NCI-H460 (cell line): Measurements from ENCODE around the gene PLEKHM3. TPM values are rescaled to one million over a fixed set of nuclear protein-coding genes. Genes with fewer than 3 reads are reported as not detected.

ENCODE experiments used
- DNase-seq: peaks from one replicate; pipeline ENCODE4 v3.0.0-alpha.2; 2016; ENCODE audit warnings: low read depth; ENCODE audit errors: extremely low read depth
- polyA plus RNA-seq: library from polyadenylated mRNA; depleted of rRNA; stranded (reverse); fragments of >200 nt; gene quantifications from 2 replicates; pipeline ENCODE4 v1.2.3, GENCODE V29; 2014; cell fraction: nucleus; rRNA removed
- total RNA-seq: library from RNA; depleted of rRNA; stranded (reverse); fragments of >200 nt; shearing (Covaris generic); gene quantifications from 2 replicates; pipeline ENCODE4 v1.2.3, GENCODE V29; 2014; rRNA removed

PLEKHM3 gene, protein sequence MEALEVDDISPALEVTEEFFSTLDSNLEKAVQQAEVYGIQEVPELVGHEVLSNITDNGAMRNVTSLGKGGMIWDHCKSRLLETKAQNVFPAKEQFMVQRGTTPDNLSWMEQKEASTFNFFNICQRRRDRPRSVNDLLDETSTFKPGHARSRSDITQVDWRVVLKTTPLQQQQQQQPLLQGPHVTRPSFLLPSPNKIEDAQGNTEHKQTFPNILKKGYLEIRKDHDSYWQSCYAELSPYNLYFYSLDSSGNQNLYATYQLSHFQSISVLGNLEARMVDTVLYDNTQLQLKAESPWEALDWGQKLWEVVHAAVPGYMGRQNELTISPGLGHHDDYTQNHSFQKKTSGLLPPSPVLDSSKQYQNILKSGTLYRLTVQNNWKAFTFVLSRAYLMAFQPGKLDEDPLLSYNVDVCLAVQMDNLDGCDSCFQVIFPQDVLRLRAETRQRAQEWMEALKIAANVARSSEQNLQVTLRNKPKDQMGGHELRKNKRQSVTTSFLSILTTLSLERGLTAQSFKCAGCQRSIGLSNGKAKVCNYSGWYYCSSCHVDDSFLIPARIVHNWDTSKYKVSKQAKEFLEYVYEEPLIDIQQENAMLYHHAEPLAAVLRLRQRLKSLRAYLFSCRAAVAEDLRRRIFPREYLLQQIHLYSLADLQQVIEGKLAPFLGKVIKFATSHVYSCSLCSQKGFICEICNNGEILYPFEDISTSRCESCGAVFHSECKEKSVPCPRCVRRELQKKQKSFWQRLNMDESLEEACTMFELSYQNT
- 4.3 and 6.6 TPM in 2 replicates for total RNA-seq
- 1.1 and 3.9 TPM in 2 replicates for polyA plus RNA-seq

DNA sequence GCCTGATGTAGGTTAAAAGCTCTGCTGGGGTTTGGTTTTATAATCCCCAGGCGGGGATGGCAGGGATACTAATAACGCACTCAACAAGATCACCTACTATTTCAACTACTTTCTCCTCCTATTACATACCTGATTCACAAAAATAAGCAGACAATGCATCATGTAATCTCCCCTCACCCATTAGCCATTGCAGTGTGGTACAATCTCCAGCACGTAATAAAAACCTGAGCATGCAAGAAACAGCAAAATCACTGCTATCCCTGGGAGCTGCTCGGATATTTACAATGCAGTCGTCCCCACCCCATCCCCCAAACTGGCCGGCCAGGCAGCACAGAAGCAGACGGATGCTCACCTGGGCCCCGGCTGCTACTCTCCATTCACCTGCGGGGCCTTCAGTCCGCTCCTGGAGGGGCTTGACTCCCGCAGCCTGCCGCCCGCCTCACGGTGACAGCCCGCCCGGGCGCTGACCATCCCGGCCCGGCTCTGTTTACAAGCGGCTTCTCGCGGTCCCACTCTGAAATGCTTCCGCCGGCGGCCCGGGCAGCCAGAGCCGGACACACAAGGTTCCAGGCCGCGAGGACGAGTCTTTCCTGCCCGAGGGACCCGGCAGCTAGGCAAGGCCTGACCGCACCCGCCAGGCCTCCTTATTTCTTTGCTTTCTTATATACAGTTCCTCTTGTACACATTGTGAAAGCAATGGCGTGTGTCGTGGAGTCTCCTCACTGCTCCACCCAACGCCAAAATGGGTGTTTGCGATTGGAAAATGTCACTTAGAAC lies at the start of gene PLEKHM3:
PLEKHM3 (minus strand) TSS at position 491 of the 777 bp plus-strand sequence. CDS start 23,888 bp downstream, outside the sequence.
- DNase-seq: peak; percentile 73

GRCh38 chr2:208074610-208075356 lies 49.5 kb upstream of the PLEKHM3 start:
- no peak for DNase-seq

- DNase-seq: peak; percentile 59
Observed at GRCh38 chr2:208072250-208072892, 47.0 kb upstream of the PLEKHM3 start.

- DNase-seq: no peak
Observed at GRCh38 chr2:208069186-208069585, 43.9 kb upstream of the PLEKHM3 start.

DNA sequence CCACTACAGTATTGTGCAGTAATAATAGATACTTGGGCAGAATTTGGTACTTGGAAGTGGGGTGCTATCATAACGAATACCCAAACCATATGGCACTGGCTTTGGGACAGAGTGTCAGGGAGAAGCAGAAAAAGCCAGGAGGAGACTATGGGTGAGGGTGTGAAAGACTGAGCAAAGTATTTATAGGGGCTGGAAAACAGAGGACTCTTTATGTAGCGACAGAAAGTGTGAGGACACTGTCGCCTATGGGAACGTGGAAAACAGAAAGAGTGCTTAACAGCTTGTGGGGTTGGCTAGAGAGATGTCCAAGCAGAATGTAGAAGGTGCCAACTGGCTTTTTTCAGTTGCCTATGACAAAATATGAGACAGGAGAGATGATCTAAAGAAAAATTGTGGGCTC lies 40.7 kb upstream of the PLEKHM3 start:
- DNase-seq: no peak

- no peak for DNase-seq
Observed at GRCh38 chr2:208065476-208065875, 40.1 kb upstream of the PLEKHM3 start.

DNA sequence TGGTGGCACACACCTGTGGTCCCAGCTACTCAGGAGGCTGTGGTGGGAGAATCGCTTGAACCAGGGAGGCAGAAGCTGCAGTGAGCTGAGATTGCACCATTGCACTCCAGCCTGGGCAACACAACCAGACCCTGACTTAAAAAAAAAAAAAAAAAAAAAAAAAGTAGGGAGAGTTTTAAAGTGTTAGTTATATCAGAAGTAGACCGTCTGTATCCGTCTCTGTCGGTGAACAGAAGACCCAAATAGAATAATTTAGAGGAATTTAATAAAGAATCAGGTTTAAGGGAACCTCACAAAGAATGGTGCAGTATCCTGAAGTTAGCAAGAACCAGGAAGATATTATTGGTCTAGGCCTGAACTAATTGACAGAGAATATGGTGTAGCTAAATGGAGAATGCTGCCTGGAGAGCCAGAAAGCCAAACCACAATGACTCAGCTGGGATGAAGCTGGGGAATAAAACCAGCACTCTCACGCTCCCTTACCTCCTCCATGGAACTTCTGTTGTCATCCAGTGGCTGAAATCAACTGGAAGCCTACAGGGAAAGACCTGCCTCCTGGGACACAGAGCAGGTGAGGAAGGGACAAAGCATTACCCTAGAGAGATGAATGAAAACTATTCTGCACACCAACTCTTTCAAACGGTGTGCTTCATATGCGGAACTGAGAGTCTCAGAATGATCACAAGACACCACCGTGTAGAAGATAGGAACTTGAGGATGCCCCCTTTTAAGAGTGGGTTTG lies 39.1 kb upstream of the PLEKHM3 start:
- no peak for DNase-seq

GRCh38 chr2:208062961-208063360 lies 37.6 kb upstream of the PLEKHM3 start:
- no peak for DNase-seq

GRCh38 chr2:208062113-208062512 lies 36.8 kb upstream of the PLEKHM3 start:
- peak; percentile 51 for DNase-seq

DNA sequence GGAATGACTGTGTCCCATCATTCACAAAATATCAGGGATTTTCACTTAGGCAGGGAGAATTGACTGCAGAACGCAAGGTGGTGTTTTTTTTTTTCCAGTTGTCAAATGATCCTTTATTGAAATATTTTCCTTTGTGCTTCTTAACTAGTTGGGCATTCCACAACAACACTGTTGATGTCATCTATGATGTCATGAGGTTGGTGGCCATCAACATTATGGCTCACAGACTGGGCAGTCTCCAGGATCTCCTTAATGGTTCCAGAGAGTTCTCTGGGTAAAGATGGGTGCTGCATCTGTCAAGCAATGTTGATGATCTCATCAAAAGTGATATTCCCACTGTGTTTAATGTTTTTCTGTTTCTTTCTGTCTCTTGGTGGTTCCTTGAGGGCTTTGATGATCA lies 31.8 kb upstream of the PLEKHM3 start:
- no peak for DNase-seq

- no peak for DNase-seq
Observed at GRCh38 chr2:208049441-208049840, 24.1 kb upstream of the PLEKHM3 start.

DNA sequence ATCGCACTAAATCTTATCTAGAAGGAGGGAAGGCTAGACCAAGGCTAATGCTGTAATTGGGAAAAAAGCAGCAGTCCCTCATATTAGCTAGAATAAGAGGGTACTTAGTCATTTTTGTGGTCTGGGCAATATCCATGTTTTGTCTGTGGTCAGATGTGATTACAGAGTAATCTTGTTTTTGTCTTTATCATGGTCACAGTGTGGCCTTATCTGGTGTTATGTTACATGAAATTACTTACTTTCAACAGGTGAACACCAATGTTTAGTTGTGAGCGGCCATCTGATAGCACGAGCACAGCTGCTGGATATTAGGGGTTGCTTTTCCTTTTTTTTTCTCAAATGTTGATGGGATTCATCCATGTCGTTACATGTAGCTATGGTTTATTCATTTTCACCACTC lies 23.7 kb upstream of the PLEKHM3 start:
- DNase-seq: no peak

DNA sequence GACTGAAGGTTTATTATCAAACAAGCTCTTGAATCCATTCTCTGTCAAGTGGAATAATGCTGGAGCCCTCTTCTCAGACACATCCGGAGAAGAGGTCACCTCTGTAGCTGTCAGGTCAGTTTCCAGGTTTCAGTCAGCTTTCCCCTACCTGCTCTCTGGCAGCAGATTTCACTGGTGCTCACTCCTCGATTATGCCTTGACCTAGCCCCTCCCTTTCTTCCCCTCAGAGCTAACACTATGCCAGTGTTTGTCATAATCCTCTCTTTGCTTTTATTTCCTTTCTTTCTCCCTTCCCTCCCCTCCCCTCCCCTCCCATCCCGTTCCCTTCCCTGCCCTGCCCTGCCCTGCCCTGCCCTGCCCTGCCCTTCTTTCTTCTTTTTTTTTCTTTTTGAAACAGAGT lies 22.5 kb upstream of the PLEKHM3 start:
- DNase-seq: no peak

DNA sequence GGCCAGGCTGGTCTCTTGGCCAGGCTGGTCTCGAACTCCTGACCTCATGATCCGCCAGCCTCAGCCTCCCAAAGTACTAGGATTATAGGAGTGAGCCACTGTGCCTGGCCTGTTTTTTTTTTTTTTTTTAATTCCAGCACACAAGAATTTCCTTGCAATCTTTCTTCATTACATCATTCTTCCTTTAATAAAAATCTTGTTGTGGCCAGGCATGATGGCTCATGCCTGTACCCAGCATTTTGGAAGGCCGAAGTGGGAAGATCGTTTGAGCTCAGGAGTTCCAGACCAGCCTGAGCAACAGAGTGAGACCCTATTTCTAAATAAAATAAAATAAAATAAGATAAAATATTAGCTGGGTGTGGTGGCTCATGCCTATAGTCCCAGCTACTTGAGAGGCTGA lies 21.4 kb upstream of the PLEKHM3 start:
- no peak for DNase-seq

DNA sequence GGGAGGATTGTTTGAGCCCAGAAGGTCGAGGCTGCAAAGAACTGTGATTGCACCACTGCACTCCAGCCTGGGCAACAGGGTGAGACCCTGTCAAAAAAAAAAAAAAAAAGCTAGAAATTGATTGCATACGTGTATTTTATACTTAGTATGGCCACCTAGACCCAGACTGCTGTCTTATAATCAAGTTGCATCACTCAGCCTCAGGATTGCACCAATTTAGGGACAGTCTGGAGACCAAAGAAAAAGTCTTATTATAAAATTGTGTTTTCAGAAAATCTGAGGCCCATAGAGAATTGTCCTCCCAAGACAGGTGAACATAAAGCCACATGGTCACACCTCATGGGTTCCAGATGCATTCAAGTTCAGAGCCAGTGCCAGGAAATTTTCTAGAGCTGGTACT lies 17.1 kb upstream of the PLEKHM3 start:
- no peak for DNase-seq

DNA sequence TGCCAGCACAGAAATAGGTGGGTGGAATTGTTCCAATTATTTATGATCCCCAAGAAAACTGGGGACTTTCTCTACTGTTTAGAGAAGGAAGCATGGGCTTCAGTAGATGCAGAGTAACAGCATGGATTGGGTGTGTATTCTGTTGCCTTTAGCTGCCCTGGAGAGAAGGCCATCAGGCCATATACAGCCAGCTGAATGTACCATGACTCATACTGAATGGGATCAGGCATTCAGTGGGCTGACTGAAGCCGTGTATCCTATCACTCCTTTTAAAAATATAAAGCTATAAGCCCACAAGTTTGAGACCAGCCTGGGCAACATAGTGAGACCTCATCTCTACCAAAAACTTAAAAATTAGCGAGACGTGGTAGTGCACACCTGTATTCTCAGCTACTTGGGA lies 16.7 kb upstream of the PLEKHM3 start:
- no peak for DNase-seq

- peak; percentile 70 for DNase-seq
Observed at GRCh38 chr2:208040199-208041171, 15.2 kb upstream of the PLEKHM3 start.
